Measurements from ENCODE around the gene REV3L.

DNA sequence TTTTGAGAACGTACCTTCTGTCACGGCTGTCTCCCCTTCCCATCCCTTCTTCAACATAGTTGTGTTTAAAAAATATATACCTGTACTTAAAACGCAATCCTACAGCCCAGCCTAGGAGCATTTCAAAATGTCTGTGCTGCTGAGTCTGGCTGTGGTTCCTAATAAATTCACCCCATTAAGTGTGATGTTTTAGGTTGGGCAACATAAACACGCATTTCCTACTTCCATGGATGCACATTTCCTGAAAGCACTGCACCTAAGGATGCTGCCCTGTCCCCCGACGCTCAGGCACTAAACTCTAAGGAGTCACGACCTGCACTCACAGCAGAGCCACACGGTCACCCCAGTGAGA is 1.2 kb downstream of the REV3L start:
- TF ChIP-seq, protein P1, sequence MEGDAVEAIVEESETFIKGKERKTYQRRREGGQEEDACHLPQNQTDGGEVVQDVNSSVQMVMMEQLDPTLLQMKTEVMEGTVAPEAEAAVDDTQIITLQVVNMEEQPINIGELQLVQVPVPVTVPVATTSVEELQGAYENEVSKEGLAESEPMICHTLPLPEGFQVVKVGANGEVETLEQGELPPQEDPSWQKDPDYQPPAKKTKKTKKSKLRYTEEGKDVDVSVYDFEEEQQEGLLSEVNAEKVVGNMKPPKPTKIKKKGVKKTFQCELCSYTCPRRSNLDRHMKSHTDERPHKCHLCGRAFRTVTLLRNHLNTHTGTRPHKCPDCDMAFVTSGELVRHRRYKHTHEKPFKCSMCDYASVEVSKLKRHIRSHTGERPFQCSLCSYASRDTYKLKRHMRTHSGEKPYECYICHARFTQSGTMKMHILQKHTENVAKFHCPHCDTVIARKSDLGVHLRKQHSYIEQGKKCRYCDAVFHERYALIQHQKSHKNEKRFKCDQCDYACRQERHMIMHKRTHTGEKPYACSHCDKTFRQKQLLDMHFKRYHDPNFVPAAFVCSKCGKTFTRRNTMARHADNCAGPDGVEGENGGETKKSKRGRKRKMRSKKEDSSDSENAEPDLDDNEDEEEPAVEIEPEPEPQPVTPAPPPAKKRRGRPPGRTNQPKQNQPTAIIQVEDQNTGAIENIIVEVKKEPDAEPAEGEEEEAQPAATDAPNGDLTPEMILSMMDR (conservative IDR thresholded peaks at IDR 0.05; ENCODE audit: low read depth, low read length) = no peak
- TF ChIP-seq EZH2phosphoT487 (IDR thresholded peaks at IDR 0.05; ENCODE audit: borderline replicate concordance, low read length) = no peak

Data from PC-3 (cell line).